Measurements from ENCODE around the gene ARL3. TPM values are rescaled to one million over a fixed set of nuclear protein-coding genes. Genes with fewer than 3 reads are reported as not detected.

Gene ARL3
- total RNA-seq, 1 donor, result 6.0 TPM

- no peak for TF ChIP-seq CTCF (IDR thresholded peaks at IDR 0.05; ENCODE audit: insufficient read depth, low read depth, low read length)
- no peak overlapping the region for H3K4me3 ChIP-seq (ENCODE audit: low read depth, low read length)
- DNase-seq (ENCODE audit: low read depth), result no peak
These were observed 89.2 kb downstream of the ARL3 start for GRCh38 chr10:102624751-102625645.

DNA sequence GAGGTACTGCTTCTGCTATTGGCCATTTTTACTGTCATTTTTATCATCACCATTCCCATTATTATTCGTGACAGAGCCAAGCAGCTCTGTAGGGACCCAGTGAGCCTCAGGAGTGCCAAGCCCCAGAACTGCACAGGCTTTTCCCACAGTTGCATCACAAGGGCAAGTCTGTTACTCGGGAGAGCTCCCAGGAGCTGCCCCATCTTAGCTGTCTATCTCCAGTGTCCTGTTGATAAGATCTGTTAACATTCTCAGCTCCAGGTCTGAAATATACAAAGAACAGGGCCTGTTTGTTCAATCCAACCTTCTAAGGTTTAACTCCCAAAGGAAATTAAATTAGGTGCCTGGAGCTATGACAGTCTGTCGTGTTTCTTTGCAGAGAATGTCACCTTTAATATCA, 90.1 kb downstream of the ARL3 start:
- no peak overlapping the region for H3K4me3 ChIP-seq (ENCODE audit: low read depth, low read length)
- DNase-seq (ENCODE audit: low read depth), result no peak
- TF ChIP-seq CTCF (IDR thresholded peaks at IDR 0.05; ENCODE audit: insufficient read depth, low read depth, low read length), result no peak

Other genes with a start within 250 kb of the ARL3 start
- 130 and 142 TPM in 2 replicates for gene ACTR1A, start 211.7 kb downstream of the ARL3 start, total RNA-seq
- 2.3 and 3.9 TPM in 2 replicates for gene SUFU, start 210.4 kb downstream of the ARL3 start, total RNA-seq
- gene TRIM8, start 69.9 kb downstream of the ARL3 start, total RNA-seq, result 116 and 119 TPM in 2 replicates
- gene SFXN2, start 239 bp upstream of the ARL3 start, total RNA-seq, result 2.9 and 3.5 TPM in 2 replicates
- 34.8 and 40.6 TPM in 2 replicates for gene WBP1L, start 29.6 kb upstream of the ARL3 start, total RNA-seq
- gene CYP17A1, start 123.0 kb upstream of the ARL3 start, total RNA-seq, result not detected in 2 replicates
- 14.7 and 17.4 TPM in 2 replicates for gene BORCS7, start 139.9 kb upstream of the ARL3 start, total RNA-seq
- gene AS3MT, start 155.1 kb upstream of the ARL3 start, total RNA-seq, result 5.2 and 5.5 TPM in 2 replicates
- 4.7 and 8.4 TPM in 2 replicates for gene CNNM2, start 203.9 kb upstream of the ARL3 start, total RNA-seq